Measurements from ENCODE around the gene BBS10. TPM values are rescaled to one million over a fixed set of nuclear protein-coding genes. Genes with fewer than 3 reads are reported as not detected.

The BBS10 gene
- total RNA-seq, 3 donors from 2014 or later: 2.5 to 7.6 (median 3.3) TPM

DNA sequence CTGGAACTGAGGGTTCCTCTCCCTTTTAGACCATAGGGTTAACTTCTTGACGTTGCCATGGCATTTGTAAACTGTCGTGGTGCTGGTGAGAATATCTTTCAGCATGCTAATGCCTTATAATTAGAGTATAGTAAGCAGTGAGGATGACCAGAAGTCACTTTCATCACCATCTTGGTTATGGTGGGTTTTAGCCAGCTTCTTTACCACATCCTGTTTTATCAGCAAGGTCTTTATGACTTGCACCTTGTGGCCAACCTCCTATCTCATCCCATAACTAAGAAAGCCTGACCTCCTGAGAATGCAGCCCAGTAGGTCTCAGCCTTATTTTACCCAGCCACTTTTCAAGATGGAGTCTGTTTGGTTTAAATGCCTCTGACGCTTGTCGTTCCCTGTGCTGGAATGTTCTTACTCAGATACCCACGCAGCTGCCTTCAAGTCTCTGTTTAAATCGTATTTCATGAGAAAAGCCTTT lies 44.2 kb downstream of the BBS10 start:
- no peaks in the 10 kb centered on the region for H3K9me3 ChIP-seq
- intact Hi-C loops (cut with DNase I, micrococcal nuclease): no loop called here
- H3K4me3 ChIP-seq: no peak overlapping the region
- no peaks in the 10 kb centered on the region for H3K4me1 ChIP-seq (ENCODE audit: low read depth)
- no peaks in the 10 kb centered on the region for H3K36me3 ChIP-seq (ENCODE audit: low read depth)
- ATAC-seq (no peak), DNase-seq (no peak)
- TF ChIP-seq, protein P1, sequence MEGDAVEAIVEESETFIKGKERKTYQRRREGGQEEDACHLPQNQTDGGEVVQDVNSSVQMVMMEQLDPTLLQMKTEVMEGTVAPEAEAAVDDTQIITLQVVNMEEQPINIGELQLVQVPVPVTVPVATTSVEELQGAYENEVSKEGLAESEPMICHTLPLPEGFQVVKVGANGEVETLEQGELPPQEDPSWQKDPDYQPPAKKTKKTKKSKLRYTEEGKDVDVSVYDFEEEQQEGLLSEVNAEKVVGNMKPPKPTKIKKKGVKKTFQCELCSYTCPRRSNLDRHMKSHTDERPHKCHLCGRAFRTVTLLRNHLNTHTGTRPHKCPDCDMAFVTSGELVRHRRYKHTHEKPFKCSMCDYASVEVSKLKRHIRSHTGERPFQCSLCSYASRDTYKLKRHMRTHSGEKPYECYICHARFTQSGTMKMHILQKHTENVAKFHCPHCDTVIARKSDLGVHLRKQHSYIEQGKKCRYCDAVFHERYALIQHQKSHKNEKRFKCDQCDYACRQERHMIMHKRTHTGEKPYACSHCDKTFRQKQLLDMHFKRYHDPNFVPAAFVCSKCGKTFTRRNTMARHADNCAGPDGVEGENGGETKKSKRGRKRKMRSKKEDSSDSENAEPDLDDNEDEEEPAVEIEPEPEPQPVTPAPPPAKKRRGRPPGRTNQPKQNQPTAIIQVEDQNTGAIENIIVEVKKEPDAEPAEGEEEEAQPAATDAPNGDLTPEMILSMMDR (IDR thresholded peaks at IDR 0.05): no peak

DNA sequence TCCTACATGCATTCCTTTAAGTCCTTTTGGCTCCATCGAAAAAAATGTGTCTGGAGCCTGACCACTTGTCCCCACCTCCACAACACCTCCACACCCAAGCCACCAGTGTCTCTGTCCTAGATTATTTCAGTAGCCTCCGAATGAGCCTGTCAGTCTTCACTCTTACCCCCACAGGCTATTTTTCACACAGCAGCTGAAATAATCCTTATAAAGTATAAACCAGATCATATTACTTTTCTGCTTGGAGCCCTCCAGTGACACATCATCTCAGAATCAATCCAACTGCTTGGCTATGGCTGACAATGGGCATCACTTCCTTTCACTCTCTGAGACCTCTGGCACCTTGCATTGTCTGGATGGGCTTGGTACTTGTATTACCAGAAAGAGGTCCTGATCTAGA lies 44.9 kb downstream of the BBS10 start:
- intact Hi-C loops (cut with DNase I, micrococcal nuclease): no loop called here
- DNase-seq: no peak
- no peak overlapping the region for H3K4me3 ChIP-seq
- no peaks in the 10 kb centered on the region for H3K36me3 ChIP-seq (ENCODE audit: low read depth)
- no peaks in the 10 kb centered on the region for H3K4me1 ChIP-seq (ENCODE audit: low read depth)
- no peak for ATAC-seq
- TF ChIP-seq, protein P1 (IDR thresholded peaks at IDR 0.05): no peak
- H3K9me3 ChIP-seq: no peaks in the 10 kb centered on the region

GRCh38 chr12:76300297-76300665 lies 47.9 kb downstream of the BBS10 start:
- TF ChIP-seq, protein P1 (IDR thresholded peaks at IDR 0.05): no peak
- H3K36me3 ChIP-seq (ENCODE audit: low read depth): no peaks in the 10 kb centered on the region
- no peaks in the 10 kb centered on the region for H3K9me3 ChIP-seq
- intact Hi-C loops (cut with DNase I, micrococcal nuclease): no loop called here
- ATAC-seq: no peak
- no peak overlapping the region for H3K4me3 ChIP-seq
- H3K4me1 ChIP-seq (ENCODE audit: low read depth): no peaks in the 10 kb centered on the region
- DNase-seq: no peak

DNA sequence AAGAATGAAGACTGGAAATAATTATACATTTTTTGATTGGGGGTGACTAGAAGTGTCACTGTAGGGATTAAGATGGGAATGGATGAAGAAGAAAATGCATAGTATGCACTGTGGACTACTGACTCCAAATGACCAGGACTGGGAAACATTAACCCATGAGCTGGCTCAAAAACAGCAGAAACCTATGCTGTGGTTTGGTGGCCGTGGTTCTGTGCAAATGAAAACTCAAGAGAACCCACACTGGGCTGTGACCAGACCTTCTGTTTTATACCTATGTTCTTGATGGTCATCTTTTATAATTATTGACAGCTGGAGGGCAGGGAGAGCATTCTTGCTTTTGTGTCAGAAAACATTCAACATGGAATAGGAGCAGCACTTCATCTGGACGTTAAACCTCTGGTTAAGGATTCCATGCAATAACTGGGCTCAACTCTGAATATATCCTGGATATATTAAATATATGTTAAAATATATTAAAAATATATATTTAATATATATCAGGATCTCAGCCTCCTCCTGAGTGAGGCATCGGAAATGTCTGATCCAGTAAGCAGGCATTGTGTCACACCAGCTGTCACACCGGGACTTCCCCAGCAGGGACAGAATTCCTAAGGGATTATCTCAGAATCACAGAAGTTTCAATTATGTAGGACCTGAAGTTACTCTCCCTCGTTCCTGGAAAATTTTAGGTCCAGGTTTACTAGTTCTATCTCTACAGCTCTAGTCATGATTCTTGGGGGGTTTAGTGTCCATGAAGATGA lies 48.5 kb downstream of the BBS10 start:
- Histone ChIP-seq H3K4me1 (ENCODE audit: low read depth) (no peaks in the 10 kb centered on the region), H3K9me3 (no peaks in the 10 kb centered on the region), H3K36me3 (ENCODE audit: low read depth) (no peaks in the 10 kb centered on the region), H3K4me3 (no peak overlapping the region)
- DNase-seq (no peak), ATAC-seq (no peak)
- intact Hi-C loops (cut with DNase I, micrococcal nuclease): no loop called here
- TF ChIP-seq, protein P1 (IDR thresholded peaks at IDR 0.05): no peak

Other genes with a start within 250 kb of the BBS10 start
- gene OSBPL8, start 211.4 kb upstream of the BBS10 start, total RNA-seq: 10 to 100 TPM; 26.3 to 56.0 (median 26.9) TPM

Data from mucosa of descending colon (tissue), 3 donors.